Ascending aorta (tissue), 2 donors: ENCODE data around the gene C19orf44. TPM values are rescaled to one million over a fixed set of nuclear protein-coding genes. Genes with fewer than 3 reads are reported as not detected.

Experiments used
- DNase-seq, 2 donors: peaks; one replicate each; pipeline ENCODE4 v3.0.0-alpha.2; 2019; ENCODE audit warnings: low spot score in 2 of 2
- H3K27ac ChIP-seq, 2 donors: fragments of 200-600 bp; sonication (generic); one replicate each; pipeline ENCODE4 v1.5.1; 2016 to 2017; ENCODE audit warnings: mild to moderate bottlenecking in 1 of 2
- H3K27me3 ChIP-seq: fragments of 200-600 bp; sonication (generic); one replicate; pipeline ENCODE4 v1.5.1; 2017
- H3K36me3 ChIP-seq, 2 donors: fragments of 200-600 bp; sonication (generic); one replicate each; pipeline ENCODE4 v1.5.1; 2016
- H3K4me1 ChIP-seq, 2 donors: fragments of 200-600 bp; sonication (generic); one replicate each; pipeline ENCODE4 v1.5.1; 2016 to 2017; ENCODE audit warnings: mild to moderate bottlenecking in 1 of 2
- H3K4me3 ChIP-seq, 2 donors: fragments of 200-600 bp; sonication (generic); one replicate each; pipeline ENCODE4 v1.5.1; 2016 to 2017; ENCODE audit warnings: mild to moderate bottlenecking in 1 of 2
- H3K9me3 ChIP-seq, 2 donors: fragments of 200-600 bp; sonication (generic); one replicate each; pipeline ENCODE4 v1.5.1; 2016
- CTCF ChIP-seq, 3 experiments: fragments of 200-600 bp in 2 of 3; fragments of 450-650 bp in 1 of 3; sonication (generic) in 2 of 3; IDR thresholded peaks; one replicate each; pipeline ENCODE4 v1.5.1; 2016 to 2019; ENCODE audit warnings: antibody characterized with exemption in 3 of 3, mild to moderate bottlenecking in 1 of 3, moderate library complexity in 1 of 3
- intact Hi-C: fragments of 100-400 bp; cut with DNase I; formaldehyde crosslinking; loops from one replicate; pipeline ENCODE4 v1.15.1; 2023
- total RNA-seq: library from RNA; depleted of rRNA; stranded (reverse); fragments of >200 nt; gene quantifications from one replicate; pipeline ENCODE4 v1.1.0, GENCODE V29; 2016

The C19orf44 gene
- total RNA-seq, 1 donor from 2014 or later: 5.1 TPM

- intact Hi-C loops: no loop called here
- H3K4me1 ChIP-seq: peaks cover 12 to 14% of the 10 kb centered on the region in 2 donors
Observed at GRCh38 chr19:16458391-16459341, 37.5 kb upstream of the C19orf44 start.

GRCh38 chr19:16459680-16460079 lies 36.5 kb upstream of the C19orf44 start:
- H3K27me3 ChIP-seq: no peaks in the 10 kb centered on the region
- no peaks in the 10 kb centered on the region for H3K9me3 ChIP-seq
- no peak overlapping the region for H3K27ac ChIP-seq
- H3K4me1 ChIP-seq: peaks cover 12 to 14% of the 10 kb centered on the region in 2 donors
- H3K4me3 ChIP-seq: no peak overlapping the region
- H3K36me3 ChIP-seq: no peaks in the 10 kb centered on the region
- intact Hi-C loops: no loop called here
- DNase-seq: no peak
- TF ChIP-seq CTCF (IDR thresholded peaks at IDR 0.05): no peak

More at GRCh38 chr19:16458391-16459341, 37.5 kb upstream of the C19orf44 start:
- Histone ChIP-seq H3K27me3 (no peaks in the 10 kb centered on the region), H3K27ac (peak overlapping the region; percentile 50 to 74), H3K4me3 (no peak overlapping the region), H3K9me3 (no peaks in the 10 kb centered on the region), H3K36me3 (no peaks in the 10 kb centered on the region)
- DNase-seq: no peak
- TF ChIP-seq CTCF (IDR thresholded peaks at IDR 0.05): no peak

- DNase-seq: no peak
- H3K27me3 ChIP-seq: no peaks in the 10 kb centered on the region
- H3K27ac ChIP-seq: no peak overlapping the region
- intact Hi-C loops: no loop called here
- no peaks in the 10 kb centered on the region for H3K9me3 ChIP-seq
- no peak for TF ChIP-seq CTCF (IDR thresholded peaks at IDR 0.05)
- peaks cover 0 to 4% of the 10 kb centered on the region in 2 donors for H3K36me3 ChIP-seq
- no peak overlapping the region for H3K4me3 ChIP-seq
- H3K4me1 ChIP-seq: peaks cover 12 to 14% of the 10 kb centered on the region in 2 donors
Observed at GRCh38 chr19:16460454-16460853, 35.7 kb upstream of the C19orf44 start.

GRCh38 chr19:16461630-16462051 lies 34.6 kb upstream of the C19orf44 start:
- Histone ChIP-seq H3K4me3 (no peak overlapping the region), H3K9me3 (no peaks in the 10 kb centered on the region), H3K27ac (no peak overlapping the region), H3K4me1 (peaks cover 7 to 13% of the 10 kb centered on the region in 2 donors), H3K27me3 (no peaks in the 10 kb centered on the region), H3K36me3 (peaks cover 0 to 4% of the 10 kb centered on the region in 2 donors)
- intact Hi-C loops: no loop called here
- DNase-seq: no peak
- no peak for TF ChIP-seq CTCF (IDR thresholded peaks at IDR 0.05)

GRCh38 chr19:16462757-16463250 lies 33.4 kb upstream of the C19orf44 start:
- peaks cover 0 to 3% of the 10 kb centered on the region in 2 donors for H3K4me1 ChIP-seq
- H3K9me3 ChIP-seq: no peaks in the 10 kb centered on the region
- H3K4me3 ChIP-seq: no peak overlapping the region
- no peaks in the 10 kb centered on the region for H3K27me3 ChIP-seq
- DNase-seq: no peak
- intact Hi-C loops: no loop called here
- H3K36me3 ChIP-seq: peaks cover 0 to 4% of the 10 kb centered on the region in 2 donors
- no peak overlapping the region for H3K27ac ChIP-seq
- TF ChIP-seq CTCF (IDR thresholded peaks at IDR 0.05): no peak
